DMS53 treated with DMSO at 0.1 percent for 48 hours (cell line): ENCODE data around the gene SPTBN4.
"Not testable (repeated sequence)": the region's sequence is repeated elsewhere in the genome, so short reads cannot be mapped to it uniquely, and the experiment has no call there.

Experiments
- DNase-seq: peaks from one replicate; lab custom pipeline; 2025; ENCODE audit not compliant: unreplicated experiment; lab: John Stamatoyannopoulos, UW

SPTBN4 gene

DNA sequence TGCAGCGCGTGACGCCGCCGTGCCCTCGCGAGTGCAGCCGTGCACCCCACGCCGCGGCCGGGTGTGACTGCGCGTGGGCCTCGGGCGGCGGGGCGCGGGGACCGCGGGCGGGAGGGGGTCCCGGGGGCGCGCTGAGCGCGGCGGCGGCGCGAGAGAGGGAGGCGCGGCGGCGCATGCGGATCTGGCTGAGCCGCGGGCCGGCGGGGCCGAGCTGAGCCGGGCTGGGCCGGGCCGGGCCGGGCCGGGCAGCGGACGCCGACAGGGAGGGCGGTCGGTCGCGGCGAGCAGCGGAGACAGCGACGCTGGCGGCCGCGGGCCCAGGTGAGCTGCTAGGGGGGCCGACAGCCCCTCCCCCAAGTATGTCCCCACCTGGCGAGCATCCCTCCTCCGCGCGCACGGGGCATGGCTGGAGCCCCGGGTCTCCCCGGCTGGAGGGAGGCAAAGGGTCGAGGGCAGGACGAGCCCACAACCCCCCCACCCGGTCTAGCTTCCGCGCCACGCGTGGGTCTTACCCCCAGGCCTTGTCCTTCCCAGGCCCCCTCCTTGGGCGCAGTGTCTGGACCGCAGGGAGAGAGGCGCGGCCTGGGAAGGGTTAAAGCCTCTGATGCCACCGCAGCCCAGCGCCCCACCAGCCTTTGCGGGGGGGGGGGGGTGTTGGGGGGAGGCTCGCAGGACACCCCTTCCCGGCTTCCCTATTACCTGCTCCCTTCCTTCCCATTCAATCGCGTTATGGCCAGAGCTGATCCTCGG lies at the start of gene SPTBN4:
Gene SPTBN4 (plus strand): TSS at position 17 of the 750 bp plus-strand sequence. CDS start 5,621 bp downstream, outside the sequence.
- DNase-seq = no peak

GRCh38 chr19:40417643-40417981 lies 49.2 kb upstream of the SPTBN4 start:
- no peak for DNase-seq

DNA sequence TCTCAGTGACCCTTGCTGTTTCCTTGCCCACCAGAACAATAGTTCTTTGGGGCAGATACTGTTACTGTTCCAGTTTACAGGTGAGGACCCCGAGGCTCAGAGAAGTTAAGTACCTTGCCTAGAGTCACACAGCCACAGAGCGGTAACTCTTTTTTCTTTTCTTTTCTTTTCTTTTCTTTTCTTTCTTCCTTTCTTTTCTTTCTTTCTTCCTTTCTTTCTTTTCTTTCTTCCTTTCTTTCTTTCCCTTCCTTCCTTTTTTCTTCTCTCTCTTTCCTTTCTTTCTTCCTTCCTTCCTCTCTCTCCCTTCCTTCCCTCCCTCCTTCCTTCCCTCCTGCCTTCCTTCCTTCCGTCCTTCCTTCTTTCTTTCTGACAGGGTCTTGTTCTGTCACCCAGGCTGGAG lies 48.8 kb upstream of the SPTBN4 start:
- no peak for DNase-seq

GRCh38 chr19:40419066-40419612 lies 47.7 kb upstream of the SPTBN4 start:
- DNase-seq = no peak

- no peak for DNase-seq
These were observed 47.0 kb upstream of the SPTBN4 start for GRCh38 chr19:40419780-40420179.

- no peak for DNase-seq
These were observed 46.4 kb upstream of the SPTBN4 start for GRCh38 chr19:40420451-40420765.

DNA sequence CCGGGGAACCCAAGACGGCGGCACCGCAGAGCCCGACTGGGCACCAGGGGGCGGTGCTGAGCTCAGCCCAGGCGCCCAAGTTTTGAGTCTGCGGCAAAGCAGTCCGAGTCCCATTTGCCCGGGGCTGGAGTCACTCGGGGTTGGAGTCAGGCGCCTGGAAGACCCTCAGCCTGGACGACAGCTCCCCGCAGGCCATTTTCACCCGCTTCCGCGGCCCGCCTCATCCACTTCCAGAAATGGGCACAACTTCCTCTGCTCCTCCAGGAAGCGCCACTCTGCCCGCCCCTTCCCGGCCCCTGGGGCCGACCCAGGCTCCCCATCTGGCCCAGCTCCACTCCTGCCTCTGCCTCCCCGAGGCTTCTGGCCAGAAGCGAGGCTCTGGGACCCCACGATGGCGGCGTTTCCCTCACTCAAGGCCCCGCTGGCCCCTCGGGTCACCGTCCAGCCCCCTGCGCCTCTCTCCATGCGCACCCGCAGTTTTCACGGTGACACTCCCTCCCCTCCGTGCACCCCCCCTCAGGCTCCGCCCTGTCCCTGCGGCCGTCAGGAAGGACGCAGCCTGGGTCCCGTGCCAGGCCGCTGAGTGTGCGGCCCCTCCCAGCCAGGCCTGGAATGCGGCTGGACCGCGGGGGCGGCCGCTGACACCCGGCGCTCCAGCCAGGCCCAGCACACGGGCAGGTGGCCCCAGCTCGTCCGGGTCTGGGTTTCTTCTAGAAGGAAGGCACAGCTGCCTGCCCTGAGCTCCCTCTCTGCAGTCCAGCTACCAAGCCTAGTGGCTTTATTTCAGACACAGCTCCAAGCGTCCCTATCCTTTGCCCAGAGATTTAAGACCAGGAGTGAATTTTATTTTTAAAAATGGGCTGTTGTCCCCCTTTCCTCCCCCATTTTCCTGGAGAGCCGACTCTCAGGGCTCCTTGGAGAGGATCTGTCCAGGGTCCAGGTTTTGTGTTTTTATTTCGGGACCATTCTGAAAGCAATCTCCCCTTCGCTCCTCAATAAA lies 45.7 kb upstream of the SPTBN4 start:
- DNase-seq = peak; percentile 92

DNA sequence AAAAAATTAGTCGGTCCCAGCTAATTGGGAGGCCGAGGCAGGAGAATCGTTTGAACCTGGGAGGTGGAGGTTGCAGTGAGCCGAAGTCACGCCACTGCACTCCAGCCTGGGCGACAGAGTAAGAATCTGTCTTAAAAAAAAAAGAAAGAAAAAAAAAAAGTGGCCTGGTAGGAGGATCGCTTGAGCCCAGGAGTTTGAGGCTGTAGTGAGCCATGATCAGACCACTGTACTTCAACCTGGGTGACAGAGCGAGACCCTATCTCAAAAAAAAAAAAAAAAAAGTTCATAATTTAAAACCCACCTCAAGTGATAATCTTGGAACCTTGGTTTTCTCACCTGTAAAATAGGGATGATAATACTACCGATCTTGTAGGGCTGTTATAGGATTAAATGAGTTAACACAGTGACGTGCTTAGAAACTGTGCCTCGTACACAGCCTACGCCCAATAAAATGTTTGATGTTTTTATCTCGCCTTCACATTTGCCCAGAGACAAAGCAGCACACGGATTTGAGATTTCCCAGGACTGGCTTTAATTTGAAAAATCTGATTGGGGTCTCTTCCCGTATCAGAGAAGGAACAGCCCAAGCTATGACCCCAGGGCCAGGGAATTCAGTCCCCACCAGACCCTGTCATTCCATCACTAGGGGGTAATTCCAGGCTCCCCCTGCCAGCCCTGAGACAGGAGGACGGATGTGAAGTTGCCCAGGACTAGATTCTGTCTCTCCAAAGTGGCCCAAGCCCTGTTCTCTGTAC lies 44.6 kb upstream of the SPTBN4 start:
- no peak for DNase-seq

- DNase-seq = no peak
These were observed 43.8 kb upstream of the SPTBN4 start for GRCh38 chr19:40422748-40423566.

DNA sequence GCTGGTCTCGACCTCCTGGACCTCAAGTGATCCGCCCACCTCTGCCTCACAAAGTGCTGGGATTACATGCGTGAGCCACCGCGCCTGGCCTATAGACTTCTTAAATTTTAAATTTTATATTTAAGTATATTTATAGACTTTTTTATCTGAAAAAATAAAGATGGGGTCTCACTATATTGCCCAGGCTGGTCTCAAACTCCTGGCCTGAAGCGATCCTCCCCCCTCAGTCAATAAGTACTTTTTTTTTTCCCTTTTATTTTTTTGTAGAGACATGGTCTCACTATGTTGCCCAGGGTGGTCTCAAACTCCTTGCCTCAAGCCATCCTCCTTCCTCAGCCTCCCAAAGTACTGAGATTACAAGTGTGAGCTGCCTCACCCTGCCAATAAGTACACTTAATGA lies 42.9 kb upstream of the SPTBN4 start:
- DNase-seq = no peak

- no peak for DNase-seq
These were observed 42.0 kb upstream of the SPTBN4 start for GRCh38 chr19:40424637-40425449.

- peak; percentile 99 for DNase-seq
These were observed 41.1 kb upstream of the SPTBN4 start, which contains the start of gene SERTAD1 for GRCh38 chr19:40425450-40426287. TSS of gene SERTAD1 (minus strand) at chr19:40425992. CDS start at chr19:40423546, 2,446 bp downstream.

DNA sequence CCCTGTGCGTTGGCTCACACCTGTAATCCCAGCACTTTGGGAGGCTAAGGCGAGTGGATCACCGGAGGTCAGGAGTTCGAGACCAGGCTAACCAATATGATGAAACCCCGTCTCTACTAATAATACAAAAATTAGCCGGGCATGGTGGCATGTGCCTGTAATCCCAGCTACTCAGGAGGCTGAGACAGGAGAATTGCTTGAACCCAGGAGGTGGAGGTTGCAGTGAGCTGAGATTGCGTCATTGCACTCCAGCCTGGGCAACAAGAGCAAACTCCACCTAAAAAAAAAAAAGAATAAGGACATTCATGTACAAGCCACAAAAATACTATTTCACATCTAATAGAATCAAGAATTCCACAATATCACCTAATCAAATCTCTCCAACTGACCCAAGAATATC lies 38.6 kb upstream of the SPTBN4 start:
- DNase-seq = not testable (repeated sequence)

DNA sequence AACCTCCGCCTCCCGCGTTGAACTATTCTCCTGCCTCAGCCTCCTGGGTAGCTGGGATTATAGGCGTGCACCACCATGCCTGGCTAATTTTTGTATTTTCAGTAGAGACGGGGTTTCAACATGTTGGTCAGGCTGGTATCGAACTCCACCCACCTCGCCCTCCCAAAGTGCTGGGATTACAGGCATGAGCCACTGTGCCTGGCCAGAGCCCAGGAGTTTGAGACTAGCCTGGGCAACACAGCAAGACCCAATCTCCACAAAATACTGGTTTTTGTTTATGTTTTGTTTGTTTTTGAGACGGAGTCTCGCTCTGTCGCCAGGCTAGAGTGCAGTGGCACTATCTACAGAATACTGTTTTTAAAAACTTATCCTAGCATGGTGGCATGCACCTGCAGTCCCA lies 36.6 kb upstream of the SPTBN4 start:
- DNase-seq = not testable (repeated sequence)

- no peak for DNase-seq
These were observed 35.1 kb upstream of the SPTBN4 start for GRCh38 chr19:40431698-40432097.

DNA sequence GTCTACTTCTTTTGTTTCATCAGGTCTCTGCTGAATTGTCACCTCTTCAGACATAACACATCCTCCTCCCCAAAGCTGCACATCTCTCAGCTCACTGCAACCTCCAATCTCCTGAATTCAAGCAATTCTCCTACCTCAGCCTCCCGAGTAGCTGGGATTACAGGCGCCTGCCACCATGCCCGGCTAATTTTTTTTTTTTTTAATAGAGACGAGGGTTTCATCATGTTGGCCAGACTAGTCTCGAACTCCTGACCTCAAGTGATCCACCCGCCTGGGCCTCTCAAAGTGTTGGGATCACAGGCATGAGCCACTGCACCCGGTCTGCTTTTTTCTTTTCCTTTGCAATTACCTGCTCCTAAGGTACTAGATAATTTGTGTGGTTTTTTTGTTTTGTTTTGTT lies 34.0 kb upstream of the SPTBN4 start:
- DNase-seq = not testable (repeated sequence)

GRCh38 chr19:40433391-40434216 lies 33.2 kb upstream of the SPTBN4 start:
- DNase-seq = peak; percentile 91

DNA sequence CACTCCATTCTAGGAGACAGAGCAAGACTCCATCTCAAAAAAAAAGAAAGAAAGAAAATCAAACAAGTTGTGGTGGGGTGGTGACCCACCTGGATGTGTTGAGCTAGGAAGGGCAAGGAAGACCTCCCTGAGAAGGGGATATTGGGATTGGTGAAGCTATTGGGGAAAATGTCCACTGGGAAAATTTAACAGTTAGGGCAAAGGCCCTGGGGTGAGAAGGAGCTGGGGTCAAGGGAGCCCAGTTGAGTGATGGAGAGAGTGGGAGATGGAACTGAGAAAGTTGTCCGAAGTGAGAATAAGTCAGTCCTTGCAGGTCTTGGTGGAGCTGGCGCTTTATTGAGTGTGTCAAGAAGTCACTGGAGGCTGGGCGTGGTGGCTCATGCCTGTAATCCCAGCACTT lies 28.5 kb upstream of the SPTBN4 start:
- no peak for DNase-seq
